H1 (cell line): ENCODE measurements around the gene OPCML. TPM values are rescaled to one million over a fixed set of nuclear protein-coding genes. Genes with fewer than 3 reads are reported as not detected.

Source experiments
- CTCF ChIA-PET: fragments of 300-600 bp; sonication (Branson Sonifier 250); formaldehyde crosslinking; loops from one replicate; lab custom pipeline; 2021; ENCODE audit not compliant: partially characterized antibody; lab: Charles Lee
- POLR2A ChIA-PET: fragments of 300-600 bp; sonication (Branson Sonifier 250); formaldehyde crosslinking; loops from one replicate; lab custom pipeline; 2021; ENCODE audit warnings: inconsistent platforms; ENCODE audit not compliant: partially characterized antibody; lab: Charles Lee
- DNase-seq, 2 experiments: peaks; one replicate each; pipeline versions ENCODE4 v3.0.0 to v3.0.0-alpha.2; 2010 to 2022; ENCODE audit warnings: low spot score in 2 of 2, low read depth in 1 of 2, mixed read lengths in 1 of 2
- FAIRE-seq: peaks from 2 replicates; lab custom pipeline; 2011; peaks lifted over from hg19 to GRCh38; lab: Jason Lieb, UNC
- H2AFZ ChIP-seq: 2 replicates; pipeline ENCODE4 v1.8.1; 2012; ENCODE audit warnings: low read length, inconsistent platforms
- H2AK5ac ChIP-seq: 2 replicates; pipeline ENCODE4 v1.6.1; 2013; ENCODE audit warnings: low read depth, low read length
- H2BK120ac ChIP-seq: replicated peaks from 2 replicates; pipeline ENCODE3; 2013; ENCODE audit warnings: low read depth, low read length, inconsistent platforms
- H2BK12ac ChIP-seq: 2 replicates; pipeline ENCODE4 v1.6.1; 2013; ENCODE audit warnings: low read depth, low read length
- H2BK15ac ChIP-seq: 2 replicates; pipeline ENCODE4 v1.6.1; 2013; ENCODE audit warnings: low read length
- H2BK20ac ChIP-seq: 2 replicates; pipeline ENCODE4 v1.6.1; 2013; ENCODE audit warnings: low read length
- H2BK5ac ChIP-seq: 2 replicates; pipeline ENCODE4 v1.6.1; 2013; ENCODE audit warnings: low read depth, low read length
- H3K14ac ChIP-seq: 2 replicates; pipeline ENCODE4 v1.6.1; 2013; ENCODE audit warnings: inconsistent platforms; ENCODE audit not compliant: insufficient read length
- H3K18ac ChIP-seq: 2 replicates; pipeline ENCODE4 v1.6.1; 2013; ENCODE audit warnings: low read length; ENCODE audit errors: extremely low read depth
- H3K23ac ChIP-seq: 2 replicates; pipeline ENCODE4 v1.6.1; 2013; ENCODE audit warnings: inconsistent platforms; ENCODE audit not compliant: insufficient read length
- H3K23me2 ChIP-seq: 2 replicates; pipeline ENCODE4 v1.6.1; 2013; ENCODE audit warnings: low read depth, low read length
- H3K27ac ChIP-seq: 2 replicates; pipeline ENCODE4 v1.6.1; 2011; ENCODE audit warnings: low read depth, low read length, inconsistent platforms
- H3K27me3 ChIP-seq, 4 experiments: replicated peaks in 1 of 4; 1 replicate in 1 of 4; 2 replicates in 3 of 4; pipeline versions ENCODE4 v1.6.1 to v1.8.1; 2011 to 2013; ENCODE audit warnings: low read length in 3 of 4, mild to moderate bottlenecking in 3 of 4, inconsistent platforms in 2 of 4, mixed read lengths in 2 of 4, moderate library complexity in 1 of 4; ENCODE audit not compliant: control insufficient read depth in 3 of 4, insufficient read depth in 3 of 4; ENCODE audit errors: extremely low read depth in 1 of 4
- H3K36me3 ChIP-seq, 4 experiments: 2 replicates each; pipeline versions ENCODE4 v1.6.1 to v1.8.1; 2011 to 2013; ENCODE audit warnings: mild to moderate bottlenecking in 4 of 4, low read length in 3 of 4, moderate library complexity in 2 of 4, control low read depth in 1 of 4, inconsistent platforms in 1 of 4; ENCODE audit not compliant: insufficient read depth in 4 of 4, control insufficient read depth in 2 of 4
- H3K4ac ChIP-seq: replicated peaks from 2 replicates; pipeline ENCODE3; 2013; ENCODE audit warnings: low read length, low read depth, mixed read lengths, inconsistent platforms; ENCODE audit not compliant: insufficient read length
- H3K4me1 ChIP-seq, 4 experiments: replicated peaks in 1 of 4; 1 replicate in 1 of 4; 2 replicates in 3 of 4; pipeline versions ENCODE4 v1.6.1 to v1.8.1; 2011 to 2013; ENCODE audit warnings: low read length in 3 of 4, inconsistent platforms in 2 of 4, mixed read lengths in 1 of 4; ENCODE audit not compliant: insufficient read depth in 4 of 4, control insufficient read depth in 3 of 4
- H3K4me2 ChIP-seq, 2 experiments: 2 replicates each; pipeline versions ENCODE4 v1.6.1 to v1.8.1; 2011 to 2013; ENCODE audit warnings: low read depth in 2 of 2, low read length in 2 of 2, control low read depth in 1 of 2, inconsistent platforms in 1 of 2, mild to moderate bottlenecking in 1 of 2; ENCODE audit not compliant: insufficient read depth in 1 of 2
- H3K4me3 ChIP-seq, 4 experiments: fragments of 200-600, 300-600 bp in 1 of 4; sonication (generic), shearing (Covaris generic), sonication (Bioruptor Twin) in 1 of 4; 2 replicates each; pipeline versions ENCODE4 v1.5.1 to v1.8.1; 2011 to 2016; ENCODE audit warnings: low read length in 4 of 4, low read depth in 3 of 4, control low read depth in 2 of 4, inconsistent platforms in 2 of 4, mild to moderate bottlenecking in 2 of 4, mixed read lengths in 1 of 4, moderate library complexity in 1 of 4; ENCODE audit not compliant: insufficient read depth in 2 of 4; ENCODE audit errors: extremely low read depth in 1 of 4
- H3K56ac ChIP-seq: replicated peaks from 2 replicates; pipeline ENCODE3; 2013; ENCODE audit warnings: low read depth, mild to moderate bottlenecking, mixed read lengths, low read length, inconsistent platforms; ENCODE audit not compliant: insufficient read length
- H3K79me1 ChIP-seq: 2 replicates; pipeline ENCODE4 v1.6.1; 2013; ENCODE audit warnings: low read depth, low read length, control low read depth
- H3K79me2 ChIP-seq, 2 experiments: 2 replicates each; pipeline versions ENCODE4 v1.6.1 to v1.8.1; 2012 to 2013; ENCODE audit warnings: low read length in 2 of 2, mild to moderate bottlenecking in 2 of 2, inconsistent platforms in 1 of 2; ENCODE audit not compliant: insufficient read depth in 2 of 2, control insufficient read depth in 1 of 2
- H3K9ac ChIP-seq, 4 experiments: replicated peaks in 1 of 4; 1 replicate in 1 of 4; 2 replicates in 3 of 4; pipeline versions ENCODE4 v1.6.1 to v1.8.1; 2011 to 2013; ENCODE audit warnings: low read depth in 3 of 4, low read length in 3 of 4, control low read depth in 2 of 4, mild to moderate bottlenecking in 2 of 4, moderate library complexity in 2 of 4, inconsistent platforms in 1 of 4; ENCODE audit errors: extremely low read depth in 1 of 4
- H3K9me3 ChIP-seq, 2 experiments: 2 replicates each; pipeline versions ENCODE4 v1.6.1 to v1.8.1; 2012 to 2013; ENCODE audit warnings: mild to moderate bottlenecking in 2 of 2, moderate library complexity in 2 of 2, control low read depth in 1 of 2, inconsistent platforms in 1 of 2, low read depth in 1 of 2, low read length in 1 of 2, mixed read lengths in 1 of 2; ENCODE audit not compliant: insufficient read depth in 2 of 2
- H4K20me1 ChIP-seq, 2 experiments: replicated peaks in 1 of 2; 2 replicates each; pipeline versions ENCODE3 to v1.8.1; 2011 to 2013; ENCODE audit warnings: inconsistent platforms in 2 of 2, low read length in 2 of 2, mild to moderate bottlenecking in 1 of 2; ENCODE audit not compliant: insufficient read depth in 2 of 2, control insufficient read depth in 1 of 2
- H4K5ac ChIP-seq: 2 replicates; pipeline ENCODE4 v1.6.1; 2013; ENCODE audit warnings: low read length, low read depth, mixed read lengths, inconsistent platforms; ENCODE audit not compliant: insufficient read length
- H4K8ac ChIP-seq: 2 replicates; pipeline ENCODE4 v1.8.0; 2013; ENCODE audit warnings: mild to moderate bottlenecking, moderate library complexity, low read length, inconsistent platforms; ENCODE audit not compliant: insufficient read depth; ENCODE audit errors: extremely low read depth
- H4K91ac ChIP-seq: replicated peaks from 2 replicates; pipeline ENCODE3; 2013; ENCODE audit warnings: low read length, mixed read lengths, inconsistent platforms; ENCODE audit not compliant: insufficient read length
- CBX5 ChIP-seq: fragments of 300-800, 300-1000 bp; sonication (generic); IDR thresholded peaks from 2 replicates; pipeline ENCODE4 v1.7.1; 2016; ENCODE audit warnings: antibody characterized with exemption, low read length, low read depth
- CBX8 ChIP-seq: fragments of 300-800, 300-1000 bp; sonication (generic); IDR thresholded peaks from 2 replicates; pipeline ENCODE4 v1.7.1; 2016; ENCODE audit warnings: low read depth, low read length, borderline replicate concordance
- CTBP2 ChIP-seq: IDR thresholded peaks from 2 replicates; pipeline ENCODE4 v1.7.0; 2011; ENCODE audit warnings: borderline replicate concordance, mild to moderate bottlenecking, moderate library complexity, mixed read lengths, low read length; ENCODE audit not compliant: insufficient read depth, insufficient read length
- EGR1 ChIP-seq: IDR thresholded peaks from 2 replicates; pipeline ENCODE4 v1.6.1; 2011; ENCODE audit warnings: low read depth, low read length, borderline replicate concordance
- HDAC2 ChIP-seq, 2 experiments: fragments of 300-600 bp in 1 of 2; sonication (generic) in 1 of 2; IDR thresholded peaks; 2 replicates each; pipeline ENCODE4 v1.6.1; 2011 to 2012; ENCODE audit warnings: low read depth in 2 of 2, low read length in 2 of 2, mild to moderate bottlenecking in 2 of 2, moderate library complexity in 2 of 2, borderline replicate concordance in 1 of 2, inconsistent platforms in 1 of 2
- KDM4A ChIP-seq: IDR thresholded peaks from one replicate; pipeline ENCODE4 v1.7.1; 2012; ENCODE audit warnings: low read depth, mild to moderate bottlenecking, moderate library complexity, low read length, inconsistent platforms; ENCODE audit not compliant: severe bottlenecking
- KDM5A ChIP-seq: fragments of 200-600 bp; IDR thresholded peaks from 2 replicates; pipeline ENCODE4 v1.7.1; 2012; ENCODE audit warnings: mild to moderate bottlenecking, low read length, inconsistent platforms, mixed read lengths
- SIX5 ChIP-seq: IDR thresholded peaks from 2 replicates; pipeline ENCODE4 v1.6.1; 2011; ENCODE audit warnings: mild to moderate bottlenecking, low read depth, low read length
- SUZ12 ChIP-seq: fragments of 200-600 bp; sonication (generic); IDR thresholded peaks from 2 replicates; pipeline ENCODE4 v1.6.1; 2012; ENCODE audit warnings: mild to moderate bottlenecking, inconsistent platforms, low read length, moderate library complexity, mixed read lengths
- TCF12 ChIP-seq: IDR thresholded peaks from 2 replicates; pipeline ENCODE4 v1.6.1; 2011; ENCODE audit warnings: low read depth, mild to moderate bottlenecking, low read length
- YY1 ChIP-seq: IDR thresholded peaks from 2 replicates; pipeline ENCODE4 v1.6.1; 2011; ENCODE audit warnings: low read depth, mild to moderate bottlenecking, low read length
- WGBS, 2 experiments: shearing (Covaris generic) in 1 of 2; methylation state at CpG; one replicate each; pipeline versions ENCODE4 v1.1.6 to v1.1.7; 2013 to 2015; ENCODE audit warnings: low lambda C conversion rate in 2 of 2, mixed read lengths in 2 of 2, inconsistent platforms in 1 of 2, low coverage in 1 of 2, missing lambda C conversion rate in 1 of 2; ENCODE audit not compliant: insufficient replicate concordance in 2 of 2, insufficient coverage in 1 of 2, insufficient read length in 1 of 2; ENCODE audit errors: extremely low coverage in 1 of 2, missing lambda C conversion rate in 1 of 2; 5-methylcytosine and 5-hydroxymethylcytosine counted together
- polyA plus RNA-seq, 7 experiments: library from polyadenylated mRNA; depleted of rRNA in 3 of 7; stranded (reverse) in 5 of 7; unstranded in 2 of 7; fragments of >200 nt in 5 of 7; fragments of 200-250 nt in 2 of 7; gene quantifications; 1 replicate in 5 of 7; 2 replicates in 1 of 7; 4 replicates in 1 of 7; pipeline versions ENCODE4 v1.2.1 to v1.2.3, GENCODE V29; 2011 to 2013; ENCODE audit warnings: missing spikeins in 2 of 7, mixed read lengths in 2 of 7
- total RNA-seq: library from RNA; stranded (reverse); fragmentation: NEBNext Ultra II Directional; extraction: Animal tissue kit (Norgen Biotek cat#: 25700); gene quantifications from 2 replicates; pipeline ENCODE4 v1.2.1, GENCODE V29; 2021
- TF ChIP-seq, protein P1 (sequence below), 3 experiments: IDR thresholded peaks; 1 replicate in 2 of 3; 2 replicates in 1 of 3; pipeline versions ENCODE4 v1.5.1 to v1.6.1; 2011; ENCODE audit warnings: low read length in 3 of 3, mild to moderate bottlenecking in 3 of 3, inconsistent platforms in 2 of 3, low read depth in 1 of 3, moderate library complexity in 1 of 3; ENCODE audit not compliant: insufficient read depth in 1 of 3; ENCODE audit errors: control extremely low read depth in 1 of 3

Gene OPCML
- total and polyA plus RNA-seq, 2 of the 8 experiments (the other 6 are each of a cell fraction or from before 2014, with no cell fraction given): 2.3 to 3.1 TPM

DNA sequence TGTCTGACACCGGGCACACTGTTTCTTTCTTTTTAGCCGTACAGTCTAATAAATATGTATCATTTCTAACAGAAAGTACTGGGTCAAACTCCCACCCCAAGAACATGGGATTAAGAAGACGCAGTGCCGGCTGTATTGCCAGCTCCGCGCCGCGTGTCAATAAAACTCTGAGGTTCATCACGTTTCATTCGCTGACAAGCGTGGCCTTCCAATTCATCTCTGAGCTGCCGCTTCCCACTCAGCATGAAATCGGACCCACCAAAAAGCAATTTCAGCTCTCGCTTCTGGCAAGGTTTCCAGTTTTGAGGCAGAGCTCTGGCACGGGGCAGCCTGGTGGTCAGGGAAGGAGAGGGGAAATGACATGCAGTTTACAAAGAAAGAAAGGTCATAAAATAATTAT, 819.8 kb downstream of the OPCML start:
- Histone ChIP-seq H2BK12ac (no peak overlapping the region), H3K27ac (no peak overlapping the region), H2BK120ac (no peak overlapping the region), H2AFZ (no peak overlapping the region), H4K5ac (no peak overlapping the region), H3K23me2 (no peaks in the 10 kb centered on the region), H4K20me1 (no peaks in the 10 kb centered on the region), H4K91ac (no peak overlapping the region), H3K9ac (no peak overlapping the region), H3K4ac (no peak overlapping the region), H2BK20ac (no peak overlapping the region), H2AK5ac (no peak overlapping the region), H3K4me1 (no peaks in the 10 kb centered on the region; a peak in 1 of 7 replicates), H3K14ac (no peak overlapping the region), H3K23ac (no peak overlapping the region), H3K56ac (no peak overlapping the region), H2BK5ac (no peak overlapping the region), H3K27me3 (no peaks in the 10 kb centered on the region), H3K79me2 (no peaks in the 10 kb centered on the region), H3K4me3 (no peak overlapping the region), H4K8ac (no peak overlapping the region; the same call in 1 of the 2 replicates), H3K4me2 (no peak overlapping the region), H2BK15ac (no peak overlapping the region), H3K9me3 (no peaks in the 10 kb centered on the region), H3K79me1 (no peaks in the 10 kb centered on the region), H3K18ac (no peak overlapping the region), H3K36me3 (no peaks in the 10 kb centered on the region)
- DNase-seq (no peak), FAIRE-seq (no peak)
- ChIA-PET CTCF (interaction anchor here (1.5 kb wide), 1 partner anchor 16 kb away, joined by 3 read pairs; no protein-coding TSS in a partner anchor), POLR2A (no interaction called here)
- WGBS, 2 experiments: 91% methylated on average over 15 of the region's 15 CpGs; no CpG with 5 or more reads in 1 of the 2 experiments
- TF ChIP-seq EGR1: no peak
- TF ChIP-seq KDM4A: no peak
- TF ChIP-seq CBX8: no peak
- no peak for TF ChIP-seq CBX5
- TF ChIP-seq SUZ12: no peak
- no peak for TF ChIP-seq CTBP2
- no peak for TF ChIP-seq KDM5A
- TF ChIP-seq, protein P1, sequence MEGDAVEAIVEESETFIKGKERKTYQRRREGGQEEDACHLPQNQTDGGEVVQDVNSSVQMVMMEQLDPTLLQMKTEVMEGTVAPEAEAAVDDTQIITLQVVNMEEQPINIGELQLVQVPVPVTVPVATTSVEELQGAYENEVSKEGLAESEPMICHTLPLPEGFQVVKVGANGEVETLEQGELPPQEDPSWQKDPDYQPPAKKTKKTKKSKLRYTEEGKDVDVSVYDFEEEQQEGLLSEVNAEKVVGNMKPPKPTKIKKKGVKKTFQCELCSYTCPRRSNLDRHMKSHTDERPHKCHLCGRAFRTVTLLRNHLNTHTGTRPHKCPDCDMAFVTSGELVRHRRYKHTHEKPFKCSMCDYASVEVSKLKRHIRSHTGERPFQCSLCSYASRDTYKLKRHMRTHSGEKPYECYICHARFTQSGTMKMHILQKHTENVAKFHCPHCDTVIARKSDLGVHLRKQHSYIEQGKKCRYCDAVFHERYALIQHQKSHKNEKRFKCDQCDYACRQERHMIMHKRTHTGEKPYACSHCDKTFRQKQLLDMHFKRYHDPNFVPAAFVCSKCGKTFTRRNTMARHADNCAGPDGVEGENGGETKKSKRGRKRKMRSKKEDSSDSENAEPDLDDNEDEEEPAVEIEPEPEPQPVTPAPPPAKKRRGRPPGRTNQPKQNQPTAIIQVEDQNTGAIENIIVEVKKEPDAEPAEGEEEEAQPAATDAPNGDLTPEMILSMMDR (IDR thresholded peaks at IDR 0.05; ENCODE audit: control extremely low read depth in 1 of 3, insufficient read depth in 1 of 3, low read depth in 1 of 3, low read length in 3 of 3): no peak
- no peak for TF ChIP-seq TCF12
- TF ChIP-seq HDAC2 (IDR thresholded peaks at IDR 0.05; ENCODE audit: borderline replicate concordance in 1 of 2, low read depth in 2 of 2, low read length in 2 of 2): no peak
- TF ChIP-seq YY1: no peak
- no peak for TF ChIP-seq SIX5
